Germinal center (tissue), 1 donor: ENCODE results near the gene LTBP1.

ENCODE experiments used
- DNase-seq: peaks from one replicate; pipeline ENCODE4 v3.0.0; 2012; ENCODE audit warnings: mixed read lengths, low spot score

The LTBP1 gene

GRCh38 chr2:33083699-33084387, 137.1 kb downstream of the LTBP1 start:
- peak; percentile 20 for DNase-seq

- DNase-seq: no peak
Observed at GRCh38 chr2:33084433-33084832, 137.7 kb downstream of the LTBP1 start.

- no peak for DNase-seq
Observed at GRCh38 chr2:33085646-33086045, 138.9 kb downstream of the LTBP1 start.

GRCh38 chr2:33086400-33087015, 139.8 kb downstream of the LTBP1 start:
- peak; percentile 7 for DNase-seq

- DNase-seq: no peak
Observed at GRCh38 chr2:33090553-33091134, 143.9 kb downstream of the LTBP1 start.

- no peak for DNase-seq
Observed at GRCh38 chr2:33091541-33092123, 144.9 kb downstream of the LTBP1 start.

GRCh38 chr2:33093283-33093993, 146.7 kb downstream of the LTBP1 start:
- no peak for DNase-seq

- no peak for DNase-seq
Observed at GRCh38 chr2:33094303-33094702, 147.6 kb downstream of the LTBP1 start.

GRCh38 chr2:33099989-33100388, 153.2 kb downstream of the LTBP1 start:
- DNase-seq: no peak

GRCh38 chr2:33100921-33101320, 154.2 kb downstream of the LTBP1 start:
- no peak for DNase-seq

- DNase-seq: no peak
Observed at GRCh38 chr2:33104052-33104623, 157.4 kb downstream of the LTBP1 start.

- DNase-seq: no peak
Observed at GRCh38 chr2:33104726-33105125, 158.0 kb downstream of the LTBP1 start.

GRCh38 chr2:33106115-33106514, 159.4 kb downstream of the LTBP1 start:
- DNase-seq: no peak

- DNase-seq: no peak
Observed at GRCh38 chr2:33107690-33108482, 161.1 kb downstream of the LTBP1 start.

- no peak for DNase-seq
Observed at GRCh38 chr2:33108483-33109443, 162.0 kb downstream of the LTBP1 start.

GRCh38 chr2:33110461-33110860, 163.7 kb downstream of the LTBP1 start:
- no peak for DNase-seq

- DNase-seq: no peak
Observed at GRCh38 chr2:33111002-33111446, 164.3 kb downstream of the LTBP1 start.

GRCh38 chr2:33115196-33115595, 168.4 kb downstream of the LTBP1 start:
- no peak for DNase-seq

- DNase-seq: no peak
Observed at GRCh38 chr2:33115728-33116127, 169.0 kb downstream of the LTBP1 start.

- DNase-seq: no peak
Observed at GRCh38 chr2:33116799-33117198, 170.0 kb downstream of the LTBP1 start.
